B cell (primary cell): Measurements from ENCODE around the gene ITSN1. TPM values are rescaled to one million over a fixed set of nuclear protein-coding genes. Genes with fewer than 3 reads are reported as not detected.

Experiments
- ATAC-seq: fragments of 200-7000 bp; cut with Tn5 transposase; one replicate; pipeline ENCODE4 v1.10.0; 2021; ENCODE audit warnings: low read depth, mild to moderate bottlenecking, moderate number of reproducible peaks, moderate library complexity
- CTCF ChIA-PET: fragments of 350-600 bp; sonication (Branson Sonifier 250); formaldehyde crosslinking; loops from one replicate; lab custom pipeline; 2021; ENCODE audit warnings: antibody characterized with exemption, inconsistent platforms; lab: Charles Lee
- POLR2A ChIA-PET: fragments of 350-600 bp; sonication (Branson Sonifier 250); formaldehyde crosslinking; loops from one replicate; lab custom pipeline; 2021; ENCODE audit warnings: antibody characterized with exemption; lab: Charles Lee
- DNase-seq: peaks from one replicate; pipeline ENCODE4 v3.0.0; 2013
- H2AFZ ChIP-seq: 2 replicates; pipeline ENCODE4 v1.6.1; 2012; ENCODE audit warnings: mild to moderate bottlenecking, low read depth, low read length; ENCODE audit not compliant: insufficient read depth, poor library complexity, severe bottlenecking
- H3K27ac ChIP-seq, 2 donors: 1 replicate in 1 of 2; 2 replicates in 1 of 2; pipeline ENCODE4 v1.5.1; 2012 to 2013; ENCODE audit warnings: low read length in 2 of 2, mild to moderate bottlenecking in 2 of 2, moderate library complexity in 1 of 2
- H3K27me3 ChIP-seq, 4 experiments: fragments of 200-600 bp in 1 of 4; sonication (generic) in 1 of 4; replicated peaks in 1 of 4; 1 replicate in 2 of 4; 2 replicates in 2 of 4; pipeline versions ENCODE4 v1.6.1 to v1.7.0; 2013 to 2016; ENCODE audit warnings: low read length in 3 of 4, mild to moderate bottlenecking in 2 of 4, mixed read lengths in 1 of 4, moderate library complexity in 1 of 4; ENCODE audit not compliant: insufficient read depth in 4 of 4, control insufficient read depth in 3 of 4; ENCODE audit errors: control extremely low read depth in 1 of 4
- H3K36me3 ChIP-seq, 2 experiments: replicated peaks in 1 of 2; 1 replicate in 1 of 2; 2 replicates in 1 of 2; pipeline versions ENCODE4 v1.6.1 to v1.7.1; 2013; ENCODE audit warnings: low read length in 1 of 2; ENCODE audit not compliant: insufficient read depth in 2 of 2, control insufficient read depth in 1 of 2; ENCODE audit errors: control extremely low read depth in 1 of 2, extremely low read depth in 1 of 2
- H3K4me1 ChIP-seq, 2 donors: fragments of 200-600 bp in 1 of 2; sonication (generic) in 1 of 2; 1 replicate in 1 of 2; 2 replicates in 1 of 2; pipeline versions ENCODE4 v1.5.1 to v1.6.1; 2013 to 2017; ENCODE audit warnings: low read length in 2 of 2; ENCODE audit not compliant: control insufficient read depth in 2 of 2, insufficient read depth in 2 of 2
- H3K4me2 ChIP-seq: replicated peaks from 2 replicates; pipeline ENCODE3; 2012; ENCODE audit warnings: mild to moderate bottlenecking, low read depth, low read length; ENCODE audit not compliant: poor library complexity, severe bottlenecking
- H3K4me3 ChIP-seq, 5 experiments: fragments of 200-600 bp in 1 of 5; sonication (generic) in 1 of 5; 1 replicate in 3 of 5; 2 replicates in 2 of 5; pipeline versions ENCODE4 v1.5.1 to v1.7.0; 2011 to 2016; ENCODE audit warnings: low read length in 4 of 5, mild to moderate bottlenecking in 4 of 5, low read depth in 2 of 5, control low read depth in 1 of 5, moderate library complexity in 1 of 5; ENCODE audit not compliant: insufficient read depth in 1 of 5; ENCODE audit errors: control extremely low read depth in 1 of 5, extremely low read depth in 1 of 5
- H3K79me2 ChIP-seq: fragments of 200-600 bp; sonication (generic); one replicate; pipeline ENCODE4 v1.6.0; 2016; ENCODE audit warnings: low read length; ENCODE audit not compliant: control insufficient read depth, insufficient read depth
- H3K9ac ChIP-seq: fragments of 200-600 bp; sonication (generic); 2 replicates; pipeline ENCODE4 v1.6.1; 2017; ENCODE audit warnings: mild to moderate bottlenecking, low read length, moderate library complexity
- H3K9me3 ChIP-seq, 3 donors: one replicate each; pipeline versions ENCODE4 v1.6.1 to v1.7.1; 2013; ENCODE audit warnings: low read length in 2 of 3; ENCODE audit not compliant: control insufficient read depth in 2 of 3, insufficient read depth in 1 of 3; ENCODE audit errors: control extremely low read depth in 1 of 3
- H4K20me1 ChIP-seq: 2 replicates; pipeline ENCODE4 v1.6.0; 2012; ENCODE audit warnings: mild to moderate bottlenecking, low read length; ENCODE audit not compliant: insufficient read depth, control insufficient read depth, poor library complexity, severe bottlenecking
- H3K27ac Mint-ChIP-seq: one replicate; pipeline ENCODE4 v1.8.0; 2021; ENCODE audit warnings: mixed read lengths
- H3K27me3 Mint-ChIP-seq: one replicate; pipeline ENCODE4 v1.8.0; 2021; ENCODE audit warnings: mixed read lengths
- H3K4me1 Mint-ChIP-seq: one replicate; pipeline ENCODE4 v1.8.0; 2021; ENCODE audit warnings: mixed read lengths
- H3K4me3 Mint-ChIP-seq: one replicate; pipeline ENCODE4 v1.8.0; 2021; ENCODE audit warnings: mixed read lengths
- H3K9me3 Mint-ChIP-seq: one replicate; pipeline ENCODE4 v1.8.0; 2022; ENCODE audit warnings: mixed read lengths; ENCODE audit not compliant: insufficient read depth
- EZH2 ChIP-seq: IDR thresholded peaks from 2 replicates; pipeline ENCODE4 v1.6.1; 2012; ENCODE audit warnings: borderline replicate concordance, low read depth, mild to moderate bottlenecking, moderate library complexity, low read length; ENCODE audit not compliant: insufficient read depth, poor library complexity, severe bottlenecking
- WGBS: methylation state at CpG from one replicate; pipeline ENCODE4 v1.1.5; 2013; ENCODE audit warnings: missing lambda C conversion rate; ENCODE audit not compliant: insufficient coverage; 5-methylcytosine and 5-hydroxymethylcytosine counted together
- intact Hi-C: fragments of 100-400 bp; cut with micrococcal nuclease; formaldehyde crosslinking; loops from one replicate; pipeline ENCODE4 v1.10.0; 2022
- polyA plus RNA-seq: library from polyadenylated mRNA; depleted of rRNA; stranded (reverse); fragments of >200 nt; gene quantifications from 2 replicates; pipeline ENCODE4 v1.2.3, GENCODE V29; 2012
- total RNA-seq, 2 donors: library from RNA; stranded (reverse); fragments of 120-200 nt in 1 of 2; gene quantifications; 1 replicate in 1 of 2; 2 replicates in 1 of 2; pipeline versions ENCODE4 v1.2.3 to v1.2.4, GENCODE V29; 2013 to 2022
- TF ChIP-seq, protein P1 (sequence below): fragments of 200-600 bp; IDR thresholded peaks from one replicate; pipeline ENCODE4 v1.8.0; 2022; ENCODE audit warnings: antibody characterized with exemption, mild to moderate bottlenecking

ITSN1 gene
- total and polyA plus RNA-seq, 2 donors (not counting 1 experiment from before 2014, with no cell fraction given) = 0.31 to 2.4 TPM

- peaks cover 0 to 1% (median 0%) of the 10 kb centered on the region in 4 experiments for H3K27me3 ChIP-seq
- CTCF ChIA-PET = no interaction called here
Observed at GRCh38 chr21:33747420-33747819, 105.1 kb downstream of the ITSN1 start.

DNA sequence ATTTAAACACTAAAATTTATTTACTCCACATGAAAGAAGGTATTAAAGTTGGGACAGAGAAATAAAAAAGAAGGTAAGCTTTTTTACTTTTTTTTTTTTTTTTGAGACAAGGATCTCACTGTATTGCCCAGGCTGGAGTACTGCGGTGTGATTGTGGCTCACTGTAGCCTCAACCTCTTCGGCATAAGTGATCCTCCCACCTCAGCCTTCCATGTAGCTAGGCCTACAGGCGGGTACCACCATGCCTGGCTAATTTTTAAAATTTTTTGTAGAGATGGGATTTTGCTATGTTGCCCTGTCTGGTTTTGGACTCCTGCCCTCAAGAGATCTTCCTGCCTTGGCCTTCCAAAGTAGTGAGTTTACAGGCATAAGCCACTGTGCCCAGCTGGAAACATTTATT is 106.6 kb downstream of the ITSN1 start:
- Histone ChIP-seq H3K9ac (no peak overlapping the region), H3K4me1 (no peaks in the 10 kb centered on the region), H3K36me3 (no peaks in the 10 kb centered on the region), H3K4me2 (no peak overlapping the region), H3K4me3 (no peak overlapping the region), H2AFZ (no peak overlapping the region), H3K27me3 (no peaks in the 10 kb centered on the region), H3K27ac (no peak overlapping the region), H4K20me1 (no peaks in the 10 kb centered on the region), H3K9me3 (peaks cover 3 to 15% (median 14%) of the 10 kb centered on the region in 3 donors), H3K79me2 (no peaks in the 10 kb centered on the region)
- TF ChIP-seq EZH2 = no peak
- TF ChIP-seq, protein P1, sequence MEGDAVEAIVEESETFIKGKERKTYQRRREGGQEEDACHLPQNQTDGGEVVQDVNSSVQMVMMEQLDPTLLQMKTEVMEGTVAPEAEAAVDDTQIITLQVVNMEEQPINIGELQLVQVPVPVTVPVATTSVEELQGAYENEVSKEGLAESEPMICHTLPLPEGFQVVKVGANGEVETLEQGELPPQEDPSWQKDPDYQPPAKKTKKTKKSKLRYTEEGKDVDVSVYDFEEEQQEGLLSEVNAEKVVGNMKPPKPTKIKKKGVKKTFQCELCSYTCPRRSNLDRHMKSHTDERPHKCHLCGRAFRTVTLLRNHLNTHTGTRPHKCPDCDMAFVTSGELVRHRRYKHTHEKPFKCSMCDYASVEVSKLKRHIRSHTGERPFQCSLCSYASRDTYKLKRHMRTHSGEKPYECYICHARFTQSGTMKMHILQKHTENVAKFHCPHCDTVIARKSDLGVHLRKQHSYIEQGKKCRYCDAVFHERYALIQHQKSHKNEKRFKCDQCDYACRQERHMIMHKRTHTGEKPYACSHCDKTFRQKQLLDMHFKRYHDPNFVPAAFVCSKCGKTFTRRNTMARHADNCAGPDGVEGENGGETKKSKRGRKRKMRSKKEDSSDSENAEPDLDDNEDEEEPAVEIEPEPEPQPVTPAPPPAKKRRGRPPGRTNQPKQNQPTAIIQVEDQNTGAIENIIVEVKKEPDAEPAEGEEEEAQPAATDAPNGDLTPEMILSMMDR = no peak
- peaks cover 1% of the 10 kb centered on the region for H3K27me3 Mint-ChIP-seq
- H3K9me3 Mint-ChIP-seq = peaks cover 2% of the 10 kb centered on the region
- no peak for DNase-seq
- no peak for ATAC-seq
- H3K27ac Mint-ChIP-seq = no peak overlapping the region
- H3K4me1 Mint-ChIP-seq = no peaks in the 10 kb centered on the region
- no CpG with 5 or more reads among the region's 3 CpGs for WGBS
- POLR2A ChIA-PET = no interaction called here
- intact Hi-C loops = no loop called here
- H3K4me3 Mint-ChIP-seq = no peak overlapping the region
- CTCF ChIA-PET = no interaction called here

More at GRCh38 chr21:33747420-33747819, 105.1 kb downstream of the ITSN1 start:
- Histone ChIP-seq H3K4me2 (no peak overlapping the region), H3K9me3 (peaks cover 3 to 15% (median 14%) of the 10 kb centered on the region in 3 donors), H3K4me3 (no peak overlapping the region), H3K36me3 (no peaks in the 10 kb centered on the region), H2AFZ (no peak overlapping the region), H3K27ac (no peak overlapping the region), H3K4me1 (no peaks in the 10 kb centered on the region), H4K20me1 (no peaks in the 10 kb centered on the region), H3K79me2 (no peaks in the 10 kb centered on the region), H3K9ac (no peak overlapping the region)
- WGBS = no CpG with 5 or more reads among the region's 2 CpGs
- intact Hi-C loops = no loop called here
- DNase-seq (no peak), ATAC-seq (no peak)
- Mint-ChIP-seq H3K9me3 (peaks cover 2% of the 10 kb centered on the region), H3K27ac (no peak overlapping the region), H3K4me3 (no peak overlapping the region), H3K4me1 (no peaks in the 10 kb centered on the region), H3K27me3 (peaks cover 11% of the 10 kb centered on the region)
- no peak for TF ChIP-seq EZH2
- TF ChIP-seq, protein P1 = no peak
- POLR2A ChIA-PET = no interaction called here
